Measurements from ENCODE around the gene KCTD15. TPM values are rescaled to one million over a fixed set of nuclear protein-coding genes. Genes with fewer than 3 reads are reported as not detected.

Gene KCTD15
- total RNA-seq, 1 donor from 2014 or later = 48.6 TPM

GRCh38 chr19:33861950-33862349, 65.3 kb downstream of the KCTD15 start:
- no peak for DNase-seq

- no peak for DNase-seq
Measured at GRCh38 chr19:33862981-33863380, 66.3 kb downstream of the KCTD15 start.

- no peak for DNase-seq
Measured at GRCh38 chr19:33863436-33863835, 66.8 kb downstream of the KCTD15 start.

- no peak for DNase-seq
Measured at GRCh38 chr19:33864311-33864850, 67.7 kb downstream of the KCTD15 start.

GRCh38 chr19:33865306-33865705, 68.6 kb downstream of the KCTD15 start:
- no peak for DNase-seq

Other genes starting within 250 kb of the KCTD15 start
- 0.39 TPM for gene CHST8, start 174.9 kb upstream of the KCTD15 start, total RNA-seq

Measured in skin of body (tissue), 2 donors.